ENCODE results near the gene UBE2QL1. TPM values are rescaled to one million over a fixed set of nuclear protein-coding genes. Genes with fewer than 3 reads are reported as not detected.
"Not testable (repeated sequence)": the region's sequence is repeated elsewhere in the genome, so short reads cannot be mapped to it uniquely, and the experiment has no call there.

Gene UBE2QL1
- total RNA-seq, 1 donor from 2014 or later, result 0.52 TPM

DNA sequence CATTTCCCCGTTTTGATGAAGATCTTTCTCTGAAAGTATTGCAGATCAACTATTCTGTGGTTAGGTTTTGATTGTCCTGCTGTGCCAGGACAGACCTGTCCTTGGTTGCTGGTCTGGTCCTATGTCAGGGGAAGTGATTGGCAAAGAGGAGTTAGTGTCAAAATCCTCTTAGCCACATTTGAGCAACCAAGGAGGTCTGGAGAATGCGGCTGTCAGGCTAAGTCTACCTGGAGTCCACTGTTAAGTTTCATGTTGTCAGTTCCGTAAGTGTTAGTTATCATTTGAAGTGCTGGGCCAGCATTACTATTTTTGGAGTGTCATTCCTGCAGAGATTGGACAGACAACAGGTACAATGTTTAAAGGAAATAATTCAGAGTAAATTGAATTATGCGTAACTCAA, 62.3 kb downstream of the UBE2QL1 start:
- no peak overlapping the region for H3K27ac ChIP-seq (ENCODE audit: low read depth, low read length)

DNA sequence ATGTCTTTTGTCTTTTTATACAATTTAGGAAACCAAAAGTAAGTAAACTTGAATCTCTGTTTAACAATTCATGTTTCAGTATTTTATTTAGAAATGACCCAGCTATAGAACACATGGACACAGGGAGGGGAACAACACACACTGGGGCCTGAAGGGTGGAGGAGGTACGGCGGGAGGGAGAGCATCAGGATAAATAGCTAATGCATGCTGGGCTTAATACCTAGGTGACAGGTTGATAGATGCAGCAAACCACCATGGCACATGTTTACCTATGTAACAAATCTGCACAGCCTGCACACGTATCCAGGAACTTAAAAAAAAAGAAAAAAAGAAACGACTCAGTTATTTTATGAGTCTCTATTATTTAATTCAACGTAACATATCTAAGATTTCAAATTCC, 67.2 kb downstream of the UBE2QL1 start:
- H3K4me1 ChIP-seq (ENCODE audit: control insufficient read depth in 3 of 3, insufficient read depth in 3 of 3, low read length in 3 of 3), result peaks cover 0 to 10% (median 5%) of the 10 kb centered on the region in 3 donors
- not testable (repeated sequence) for H3K4me3 ChIP-seq (ENCODE audit: low read length in 3 of 3)

More for the DNA sequence above, 62.3 kb downstream of the UBE2QL1 start:
- Histone ChIP-seq H3K27me3 (ENCODE audit: control insufficient read depth in 3 of 3, insufficient read depth in 3 of 3, low read length in 3 of 3) (no peaks in the 10 kb centered on the region), H3K36me3 (ENCODE audit: control insufficient read depth in 3 of 3, insufficient read depth in 3 of 3, low read length in 3 of 3) (no peaks in the 10 kb centered on the region), H3K4me1 (ENCODE audit: control insufficient read depth in 3 of 3, insufficient read depth in 3 of 3, low read length in 3 of 3) (peaks cover 3 to 17% (median 5%) of the 10 kb centered on the region in 3 donors), H3K9me3 (ENCODE audit: control insufficient read depth in 3 of 3, low read length in 3 of 3) (no peaks in the 10 kb centered on the region), H3K9ac (ENCODE audit: low read depth in 1 of 3, low read length in 3 of 3) (no peak overlapping the region), H3K4me3 (ENCODE audit: low read length in 3 of 3) (no peak overlapping the region)

DNA sequence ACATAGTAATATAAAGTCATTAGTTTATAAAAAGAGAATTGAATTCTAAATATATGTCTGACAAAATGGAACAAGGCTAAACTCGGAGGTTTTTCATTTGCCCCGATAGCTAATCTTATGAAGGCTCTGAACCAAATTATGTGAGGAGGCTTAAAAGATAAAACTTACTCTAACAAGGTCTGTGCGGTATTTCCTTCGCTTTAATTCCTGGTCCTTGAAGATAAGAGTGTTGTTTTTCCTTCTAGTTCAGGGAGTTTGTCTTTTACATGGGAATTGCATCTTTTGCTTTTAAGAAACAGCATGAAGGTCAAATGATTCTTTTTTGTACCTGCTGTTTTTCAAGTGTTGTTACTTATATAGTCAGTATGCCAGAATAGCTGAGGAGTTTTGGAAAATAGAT, 68.2 kb downstream of the UBE2QL1 start:
- H3K4me1 ChIP-seq (ENCODE audit: control insufficient read depth in 3 of 3, insufficient read depth in 3 of 3, low read length in 3 of 3), result peaks cover 0 to 8% (median 2%) of the 10 kb centered on the region in 3 donors
- no peaks in the 10 kb centered on the region for H3K36me3 ChIP-seq (ENCODE audit: control insufficient read depth in 3 of 3, insufficient read depth in 3 of 3, low read length in 3 of 3)
- H3K4me3 ChIP-seq (ENCODE audit: low read length in 3 of 3), result no peak overlapping the region
- H3K27me3 ChIP-seq (ENCODE audit: control insufficient read depth in 3 of 3, insufficient read depth in 3 of 3, low read length in 3 of 3), result peaks cover 0 to 5% (median 0%) of the 10 kb centered on the region in 3 donors
- H3K9me3 ChIP-seq (ENCODE audit: control insufficient read depth in 3 of 3, low read length in 3 of 3), result no peaks in the 10 kb centered on the region
- no peak overlapping the region for H3K27ac ChIP-seq (ENCODE audit: low read depth, low read length)
- H3K9ac ChIP-seq (ENCODE audit: low read depth in 1 of 3, low read length in 3 of 3), result no peak overlapping the region

More for the DNA sequence above, 67.2 kb downstream of the UBE2QL1 start:
- not testable (repeated sequence) for H3K9ac ChIP-seq (ENCODE audit: low read depth in 1 of 3, low read length in 3 of 3); H3K27ac ChIP-seq (ENCODE audit: low read depth, low read length); H3K9me3 ChIP-seq (ENCODE audit: control insufficient read depth in 3 of 3, low read length in 3 of 3); H3K27me3 ChIP-seq (ENCODE audit: control insufficient read depth in 3 of 3, insufficient read depth in 3 of 3, low read length in 3 of 3); H3K36me3 ChIP-seq (ENCODE audit: control insufficient read depth in 3 of 3, insufficient read depth in 3 of 3, low read length in 3 of 3)

DNA sequence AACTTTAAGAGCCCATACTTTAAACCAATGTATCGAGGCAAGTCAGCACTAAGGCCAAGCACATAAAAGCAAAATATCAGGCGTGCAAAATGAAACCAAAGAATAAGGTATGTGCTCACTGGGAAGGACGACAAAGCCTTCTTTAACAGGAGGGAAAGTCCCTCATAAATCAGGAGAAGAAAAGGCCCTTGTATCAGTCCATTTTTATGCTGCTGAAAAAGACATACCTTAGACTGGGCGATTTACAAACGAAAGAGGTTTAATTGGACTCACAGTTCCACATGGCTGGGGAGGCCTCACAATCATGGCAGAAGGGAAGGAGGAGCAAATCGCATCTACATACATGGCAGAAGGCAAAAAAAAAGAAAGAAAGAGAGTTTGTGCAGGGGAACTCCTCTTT, 68.9 kb downstream of the UBE2QL1 start:
- Histone ChIP-seq H3K9ac (ENCODE audit: low read depth in 1 of 3, low read length in 3 of 3) (no peak overlapping the region), H3K9me3 (ENCODE audit: control insufficient read depth in 3 of 3, low read length in 3 of 3) (no peaks in the 10 kb centered on the region), H3K36me3 (ENCODE audit: control insufficient read depth in 3 of 3, insufficient read depth in 3 of 3, low read length in 3 of 3) (no peaks in the 10 kb centered on the region), H3K27ac (ENCODE audit: low read depth, low read length) (no peak overlapping the region), H3K4me3 (ENCODE audit: low read length in 3 of 3) (no peak overlapping the region), H3K4me1 (ENCODE audit: control insufficient read depth in 3 of 3, insufficient read depth in 3 of 3, low read length in 3 of 3) (peaks cover 0 to 8% (median 2%) of the 10 kb centered on the region in 3 donors), H3K27me3 (ENCODE audit: control insufficient read depth in 3 of 3, insufficient read depth in 3 of 3, low read length in 3 of 3) (peaks cover 0 to 5% (median 0%) of the 10 kb centered on the region in 3 donors)

DNA sequence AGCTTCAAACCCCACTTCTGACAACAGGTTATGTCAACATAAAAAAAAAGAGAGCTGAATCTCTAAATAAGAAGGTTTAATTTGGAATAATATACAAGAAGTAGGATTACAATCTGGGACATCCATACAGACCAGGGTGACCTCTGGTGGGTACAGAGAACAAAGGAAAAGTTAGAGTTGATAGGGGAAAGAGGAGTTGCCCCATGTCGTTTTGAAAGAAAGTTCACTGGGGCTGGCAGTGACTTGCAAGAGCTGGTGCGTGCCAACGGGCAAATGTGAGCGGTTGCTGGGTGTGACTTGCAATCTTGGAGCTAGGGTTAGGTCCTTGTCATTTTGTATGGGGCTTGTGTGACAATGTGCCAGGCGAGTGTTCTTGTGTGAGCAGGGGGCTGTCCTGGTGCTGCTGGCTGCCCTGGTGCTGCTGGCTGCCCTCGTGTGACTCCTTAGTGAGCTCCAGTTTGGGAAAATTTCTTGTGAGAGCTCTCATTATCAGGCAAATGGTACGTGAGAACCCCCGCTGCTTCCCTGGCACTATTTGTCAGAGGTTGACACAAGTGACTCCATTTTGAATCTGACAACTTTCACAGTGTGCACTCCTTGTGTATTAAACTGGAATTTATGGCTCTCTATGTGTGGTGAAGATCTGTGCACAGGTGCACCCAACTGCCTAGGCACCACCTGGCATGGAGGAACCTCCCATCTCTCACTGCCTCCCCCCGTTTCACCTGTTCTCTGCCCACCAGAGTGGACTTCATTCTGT, 69.8 kb downstream of the UBE2QL1 start:
- peaks cover 0 to 8% (median 0%) of the 10 kb centered on the region in 3 donors for H3K27me3 ChIP-seq (ENCODE audit: control insufficient read depth in 3 of 3, insufficient read depth in 3 of 3, low read length in 3 of 3)
- H3K4me3 ChIP-seq (ENCODE audit: low read length in 3 of 3), result no peak overlapping the region
- no peak overlapping the region for H3K9ac ChIP-seq (ENCODE audit: low read depth in 1 of 3, low read length in 3 of 3)
- H3K27ac ChIP-seq (ENCODE audit: low read depth, low read length), result no peak overlapping the region
- H3K4me1 ChIP-seq (ENCODE audit: control insufficient read depth in 3 of 3, insufficient read depth in 3 of 3, low read length in 3 of 3), result peaks cover 0 to 8% (median 2%) of the 10 kb centered on the region in 3 donors
- no peaks in the 10 kb centered on the region for H3K9me3 ChIP-seq (ENCODE audit: control insufficient read depth in 3 of 3, low read length in 3 of 3)
- H3K36me3 ChIP-seq (ENCODE audit: control insufficient read depth in 3 of 3, insufficient read depth in 3 of 3, low read length in 3 of 3), result no peaks in the 10 kb centered on the region

DNA sequence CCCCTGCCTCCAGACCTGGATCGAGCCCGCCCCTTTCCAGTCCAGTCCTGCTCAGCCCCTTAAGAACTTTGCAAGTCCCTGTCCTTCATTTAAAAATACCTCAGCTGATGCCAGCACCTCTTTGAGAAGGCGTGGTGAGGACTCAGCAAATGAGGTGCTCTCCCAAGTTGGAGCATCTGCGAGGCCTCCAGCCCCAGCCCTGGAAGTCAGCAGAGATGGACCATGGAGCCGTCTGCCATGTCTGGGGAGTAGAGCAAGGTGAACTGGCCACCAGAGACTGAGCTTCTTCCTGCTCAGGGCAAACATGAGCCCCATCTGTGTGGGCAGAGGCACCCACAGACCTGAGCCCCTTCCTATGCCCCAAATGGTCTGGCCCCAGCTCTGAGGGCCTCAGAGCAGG, 71.5 kb downstream of the UBE2QL1 start:
- H3K36me3 ChIP-seq (ENCODE audit: control insufficient read depth in 3 of 3, insufficient read depth in 3 of 3, low read length in 3 of 3), result no peaks in the 10 kb centered on the region
- H3K27me3 ChIP-seq (ENCODE audit: control insufficient read depth in 3 of 3, insufficient read depth in 3 of 3, low read length in 3 of 3), result peaks cover 0 to 8% (median 0%) of the 10 kb centered on the region in 3 donors
- H3K4me1 ChIP-seq (ENCODE audit: control insufficient read depth in 3 of 3, insufficient read depth in 3 of 3, low read length in 3 of 3), result peaks cover 0 to 8% (median 2%) of the 10 kb centered on the region in 3 donors
- no peak overlapping the region for H3K4me3 ChIP-seq (ENCODE audit: low read length in 3 of 3)
- no peak overlapping the region for H3K9ac ChIP-seq (ENCODE audit: low read depth in 1 of 3, low read length in 3 of 3)
- no peak overlapping the region for H3K27ac ChIP-seq (ENCODE audit: low read depth, low read length)
- H3K9me3 ChIP-seq (ENCODE audit: control insufficient read depth in 3 of 3, low read length in 3 of 3), result no peaks in the 10 kb centered on the region

DNA sequence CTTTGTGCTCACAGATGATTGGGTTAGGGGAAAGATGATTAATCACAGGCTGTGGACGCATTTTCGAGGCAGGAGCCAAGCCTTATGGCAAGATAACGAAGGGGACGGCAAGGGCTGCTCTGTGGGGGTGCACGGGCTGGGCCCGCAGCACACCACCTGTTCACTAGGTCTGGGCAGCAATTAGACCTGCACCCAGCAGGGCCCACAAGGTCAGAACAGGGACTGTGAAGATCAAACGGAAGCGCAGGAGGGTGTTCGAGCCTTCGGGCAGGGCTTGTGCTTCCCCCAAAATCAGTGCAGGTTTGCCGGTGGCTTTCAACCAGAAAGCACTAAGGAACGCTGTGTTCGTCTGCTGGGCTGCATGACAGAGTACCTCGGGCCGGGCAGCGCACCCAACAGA, 73.7 kb downstream of the UBE2QL1 start:
- H3K27ac ChIP-seq (ENCODE audit: low read depth, low read length), result no peak overlapping the region
- H3K36me3 ChIP-seq (ENCODE audit: control insufficient read depth in 3 of 3, insufficient read depth in 3 of 3, low read length in 3 of 3), result no peaks in the 10 kb centered on the region
- H3K4me3 ChIP-seq (ENCODE audit: low read length in 3 of 3), result no peak overlapping the region
- H3K27me3 ChIP-seq (ENCODE audit: control insufficient read depth in 3 of 3, insufficient read depth in 3 of 3, low read length in 3 of 3), result peaks cover 0 to 8% (median 0%) of the 10 kb centered on the region in 3 donors
- H3K4me1 ChIP-seq (ENCODE audit: control insufficient read depth in 3 of 3, insufficient read depth in 3 of 3, low read length in 3 of 3), result peaks cover 0 to 4% (median 2%) of the 10 kb centered on the region in 3 donors
- no peaks in the 10 kb centered on the region for H3K9me3 ChIP-seq (ENCODE audit: control insufficient read depth in 3 of 3, low read length in 3 of 3)
- no peak overlapping the region for H3K9ac ChIP-seq (ENCODE audit: low read depth in 1 of 3, low read length in 3 of 3)

DNA sequence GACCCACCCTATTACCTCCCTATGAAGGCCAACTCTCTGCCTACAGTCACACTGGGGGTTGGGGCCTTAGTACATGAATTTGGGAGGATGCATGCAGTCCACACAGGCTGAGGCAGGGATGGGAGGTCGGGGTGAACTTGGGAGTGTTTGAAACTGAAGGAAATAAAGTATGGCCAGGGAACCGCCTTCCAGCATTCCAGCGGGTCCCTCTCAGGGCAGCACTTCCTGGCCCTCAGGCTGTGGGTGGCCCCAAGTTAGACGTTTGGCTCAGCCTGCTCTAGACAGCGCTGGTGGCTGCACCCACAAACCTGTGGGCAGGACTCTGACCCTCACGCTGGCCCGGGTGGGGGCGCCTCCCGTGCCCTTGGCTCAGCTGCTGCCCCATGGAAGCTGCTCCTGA, 74.3 kb downstream of the UBE2QL1 start:
- H3K4me1 ChIP-seq (ENCODE audit: control insufficient read depth in 3 of 3, insufficient read depth in 3 of 3, low read length in 3 of 3), result peaks cover 4 to 8% (median 5%) of the 10 kb centered on the region in 3 donors
- peaks cover 0 to 8% (median 0%) of the 10 kb centered on the region in 3 donors for H3K27me3 ChIP-seq (ENCODE audit: control insufficient read depth in 3 of 3, insufficient read depth in 3 of 3, low read length in 3 of 3)
- H3K4me3 ChIP-seq (ENCODE audit: low read length in 3 of 3), result no peak overlapping the region
- no peak overlapping the region for H3K9ac ChIP-seq (ENCODE audit: low read depth in 1 of 3, low read length in 3 of 3)
- H3K36me3 ChIP-seq (ENCODE audit: control insufficient read depth in 3 of 3, insufficient read depth in 3 of 3, low read length in 3 of 3), result no peaks in the 10 kb centered on the region
- no peaks in the 10 kb centered on the region for H3K9me3 ChIP-seq (ENCODE audit: control insufficient read depth in 3 of 3, low read length in 3 of 3)
- no peak overlapping the region for H3K27ac ChIP-seq (ENCODE audit: low read depth, low read length)

DNA sequence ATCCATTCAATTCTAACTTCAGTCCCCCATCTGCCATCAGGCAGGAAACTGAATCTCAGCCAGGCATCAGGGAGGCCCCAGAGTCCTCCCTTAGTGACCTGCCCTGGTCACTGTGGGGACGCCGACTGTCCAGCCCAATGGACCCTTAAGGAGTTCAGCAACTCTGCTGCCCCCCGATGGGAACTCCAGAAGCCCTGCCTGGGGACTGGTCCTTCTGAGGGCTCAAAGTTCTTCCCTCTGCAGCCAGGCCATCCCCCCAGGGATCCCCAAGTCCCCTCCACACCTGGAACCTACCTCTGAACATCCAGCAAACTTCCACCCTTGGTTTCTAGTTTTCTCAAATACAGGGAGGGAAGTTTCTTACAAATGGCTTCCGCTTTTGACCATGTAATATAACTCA, 76.8 kb downstream of the UBE2QL1 start:
- Histone ChIP-seq H3K36me3 (ENCODE audit: control insufficient read depth in 3 of 3, insufficient read depth in 3 of 3, low read length in 3 of 3) (no peaks in the 10 kb centered on the region), H3K9ac (ENCODE audit: low read depth in 1 of 3, low read length in 3 of 3) (no peak overlapping the region), H3K4me3 (ENCODE audit: low read length in 3 of 3) (no peak overlapping the region), H3K4me1 (ENCODE audit: control insufficient read depth in 3 of 3, insufficient read depth in 3 of 3, low read length in 3 of 3) (peaks cover 16 to 20% (median 19%) of the 10 kb centered on the region in 3 donors), H3K27me3 (ENCODE audit: control insufficient read depth in 3 of 3, insufficient read depth in 3 of 3, low read length in 3 of 3) (peaks cover 0 to 6% (median 0%) of the 10 kb centered on the region in 3 donors), H3K9me3 (ENCODE audit: control insufficient read depth in 3 of 3, low read length in 3 of 3) (peaks cover 0 to 3% (median 0%) of the 10 kb centered on the region in 3 donors), H3K27ac (ENCODE audit: low read depth, low read length) (no peak overlapping the region)

DNA sequence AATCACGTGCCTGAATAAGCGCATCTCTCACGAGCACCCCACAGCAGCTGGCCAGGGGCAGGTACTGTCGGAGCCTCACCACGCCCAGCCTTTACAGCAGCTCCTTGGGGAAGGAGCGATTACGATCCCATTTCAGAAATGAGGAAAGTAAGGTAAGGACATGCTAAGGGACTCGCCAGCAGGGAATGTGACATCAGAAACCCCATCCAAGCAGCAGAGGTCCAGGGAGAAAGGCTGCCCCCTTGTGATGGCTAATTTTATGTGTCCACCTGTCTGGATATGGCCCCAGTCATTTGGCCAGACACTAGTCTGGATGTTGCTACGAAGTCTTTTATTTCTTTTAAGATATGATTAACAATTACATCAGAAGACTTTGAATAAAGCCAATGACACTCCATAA, 77.3 kb downstream of the UBE2QL1 start:
- Histone ChIP-seq H3K9me3 (ENCODE audit: control insufficient read depth in 3 of 3, low read length in 3 of 3) (peaks cover 0 to 3% (median 0%) of the 10 kb centered on the region in 3 donors), H3K4me3 (ENCODE audit: low read length in 3 of 3) (no peak overlapping the region), H3K4me1 (ENCODE audit: control insufficient read depth in 3 of 3, insufficient read depth in 3 of 3, low read length in 3 of 3) (peaks cover 16 to 20% (median 19%) of the 10 kb centered on the region in 3 donors), H3K9ac (ENCODE audit: low read depth in 1 of 3, low read length in 3 of 3) (no peak overlapping the region), H3K36me3 (ENCODE audit: control insufficient read depth in 3 of 3, insufficient read depth in 3 of 3, low read length in 3 of 3) (no peaks in the 10 kb centered on the region), H3K27ac (ENCODE audit: low read depth, low read length) (no peak overlapping the region), H3K27me3 (ENCODE audit: control insufficient read depth in 3 of 3, insufficient read depth in 3 of 3, low read length in 3 of 3) (peaks cover 0 to 5% (median 0%) of the 10 kb centered on the region in 3 donors)
